Testis (tissue), 2 donors: Measurements from ENCODE around the gene GNB4.

Experiments
- POLR2A ChIP-seq: fragments of 450-650 bp; IDR thresholded peaks from one replicate; pipeline ENCODE4 v1.6.1; 2017; ENCODE audit warnings: antibody characterized with exemption, mild to moderate bottlenecking, moderate library complexity
- TF ChIP-seq, protein P1 (sequence below), 3 experiments: fragments of 450-650 bp in 2 of 3; fragments of 200-600 bp in 1 of 3; sonication (generic) in 1 of 3; IDR thresholded peaks; one replicate each; pipeline ENCODE4 v1.5.1; 2016 to 2019; ENCODE audit warnings: antibody characterized with exemption in 3 of 3, mild to moderate bottlenecking in 2 of 3, moderate library complexity in 1 of 3

DNA sequence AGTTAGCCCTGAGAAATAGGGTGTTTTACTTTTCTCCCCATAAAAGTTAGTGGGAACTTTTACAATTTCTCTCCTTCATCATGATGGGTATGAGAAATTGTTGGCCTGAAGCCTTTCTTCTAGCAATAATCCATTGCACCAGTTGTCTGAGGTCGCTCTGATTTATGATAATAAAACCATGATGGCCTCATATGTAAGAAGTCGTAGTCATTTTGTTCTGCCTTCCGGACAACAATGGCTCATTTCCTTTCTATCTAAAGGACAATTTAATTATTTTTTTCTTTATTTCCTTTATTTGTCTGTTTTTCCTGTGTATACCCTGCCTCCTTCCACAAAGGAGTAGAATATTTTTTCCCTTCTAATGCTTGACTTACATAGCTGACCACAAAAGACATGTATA lies 31.6 kb upstream of the GNB4 start:
- TF ChIP-seq, protein P1, sequence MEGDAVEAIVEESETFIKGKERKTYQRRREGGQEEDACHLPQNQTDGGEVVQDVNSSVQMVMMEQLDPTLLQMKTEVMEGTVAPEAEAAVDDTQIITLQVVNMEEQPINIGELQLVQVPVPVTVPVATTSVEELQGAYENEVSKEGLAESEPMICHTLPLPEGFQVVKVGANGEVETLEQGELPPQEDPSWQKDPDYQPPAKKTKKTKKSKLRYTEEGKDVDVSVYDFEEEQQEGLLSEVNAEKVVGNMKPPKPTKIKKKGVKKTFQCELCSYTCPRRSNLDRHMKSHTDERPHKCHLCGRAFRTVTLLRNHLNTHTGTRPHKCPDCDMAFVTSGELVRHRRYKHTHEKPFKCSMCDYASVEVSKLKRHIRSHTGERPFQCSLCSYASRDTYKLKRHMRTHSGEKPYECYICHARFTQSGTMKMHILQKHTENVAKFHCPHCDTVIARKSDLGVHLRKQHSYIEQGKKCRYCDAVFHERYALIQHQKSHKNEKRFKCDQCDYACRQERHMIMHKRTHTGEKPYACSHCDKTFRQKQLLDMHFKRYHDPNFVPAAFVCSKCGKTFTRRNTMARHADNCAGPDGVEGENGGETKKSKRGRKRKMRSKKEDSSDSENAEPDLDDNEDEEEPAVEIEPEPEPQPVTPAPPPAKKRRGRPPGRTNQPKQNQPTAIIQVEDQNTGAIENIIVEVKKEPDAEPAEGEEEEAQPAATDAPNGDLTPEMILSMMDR (IDR thresholded peaks at IDR 0.05), result no peak
- TF ChIP-seq POLR2A, result no peak
